WI38 (cell line): ENCODE measurements around the gene MYO16.

Experiments used
- H3K4me3 ChIP-seq: 2 replicates; pipeline ENCODE4 v1.5.1; 2011; ENCODE audit warnings: low read depth, mild to moderate bottlenecking, control low read depth, low read length
- CTCF ChIP-seq: IDR thresholded peaks from 2 replicates; pipeline ENCODE4 v1.5.1; 2012; ENCODE audit warnings: low read depth, mild to moderate bottlenecking, control low read depth, low read length

Gene MYO16

GRCh38 chr13:108963846-108964600, 334.6 kb downstream of the MYO16 start:
- no peak for TF ChIP-seq CTCF
- H3K4me3 ChIP-seq = no peak overlapping the region

- no peak overlapping the region for H3K4me3 ChIP-seq
- no peak for TF ChIP-seq CTCF
Measured at GRCh38 chr13:108964606-108965005, 335.2 kb downstream of the MYO16 start.

DNA sequence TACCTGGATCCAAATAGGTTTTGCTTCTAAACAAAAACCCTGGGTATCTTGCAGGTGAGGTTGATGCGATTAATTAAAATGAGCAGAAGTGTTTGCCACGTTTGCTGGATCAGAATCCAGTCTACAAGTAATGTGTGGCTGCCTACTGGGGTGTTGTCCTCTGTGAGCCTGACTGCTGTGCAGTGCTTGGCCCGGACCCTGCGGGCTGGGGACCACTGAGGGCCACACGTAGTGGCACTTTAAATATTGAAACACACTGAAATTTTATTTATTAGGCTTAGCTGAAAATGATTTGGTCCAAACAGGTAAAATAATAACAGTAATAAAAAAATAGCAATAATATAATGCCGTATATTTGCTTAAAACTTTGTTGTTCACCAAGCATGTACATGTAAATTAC, 338.0 kb downstream of the MYO16 start:
- no peak overlapping the region for H3K4me3 ChIP-seq
- no peak for TF ChIP-seq CTCF

- TF ChIP-seq CTCF = no peak
- no peak overlapping the region for H3K4me3 ChIP-seq
Measured at GRCh38 chr13:108968566-108968965, 339.2 kb downstream of the MYO16 start.

- TF ChIP-seq CTCF = no peak
- no peak overlapping the region for H3K4me3 ChIP-seq
Measured at GRCh38 chr13:108974686-108975085, 345.3 kb downstream of the MYO16 start.

DNA sequence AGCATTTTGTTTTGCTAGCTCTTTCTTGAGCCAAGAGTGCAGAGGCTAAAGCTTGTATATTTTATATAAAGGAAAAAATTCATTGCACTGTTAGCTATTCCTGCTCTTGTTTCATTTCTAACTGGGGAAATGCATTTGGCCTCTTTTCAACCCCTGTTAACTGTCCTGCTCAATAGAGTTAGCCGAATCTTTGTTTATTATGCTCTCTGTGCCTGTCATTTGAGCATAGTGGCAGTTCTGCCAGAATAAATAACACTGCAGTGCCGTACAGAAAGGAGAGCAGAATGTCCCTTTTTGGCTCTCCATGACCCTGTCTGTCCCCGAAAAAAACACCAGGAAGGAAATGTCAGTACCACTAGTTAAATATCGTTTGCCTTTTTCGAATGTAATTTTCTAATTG, 350.8 kb downstream of the MYO16 start:
- no peak for TF ChIP-seq CTCF
- H3K4me3 ChIP-seq = peak overlapping the region; percentile 16; the same call in 1 of the 2 replicates

DNA sequence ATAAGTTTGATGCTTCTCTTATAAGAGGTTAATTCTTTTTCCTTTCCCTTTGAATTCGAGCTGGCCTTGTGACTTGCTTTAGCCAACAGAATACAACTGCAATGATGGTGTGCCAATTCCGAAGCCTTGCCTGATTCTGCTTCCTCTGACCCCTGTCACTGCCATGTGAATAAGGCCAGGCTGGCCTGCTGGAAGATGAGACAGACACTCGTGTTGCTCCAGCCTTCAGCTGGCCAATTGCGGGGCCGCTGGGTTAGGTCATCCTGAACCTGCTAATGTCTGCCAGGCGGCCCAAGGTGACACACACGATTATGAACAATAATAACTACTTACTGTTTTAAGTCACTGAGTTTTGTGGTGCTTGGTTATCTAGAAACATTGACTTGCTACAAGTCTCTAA, 352.0 kb downstream of the MYO16 start:
- no peak overlapping the region for H3K4me3 ChIP-seq
- TF ChIP-seq CTCF = no peak
